Measurements from ENCODE around the gene CHRNA4. TPM values are rescaled to one million over a fixed set of nuclear protein-coding genes. Genes with fewer than 3 reads are reported as not detected.
"Not testable (repeated sequence)": the region's sequence is repeated elsewhere in the genome, so short reads cannot be mapped to it uniquely, and the experiment has no call there.

Gene CHRNA4
- total RNA-seq, 1 donor from 2014 or later, result 0.63 TPM

DNA sequence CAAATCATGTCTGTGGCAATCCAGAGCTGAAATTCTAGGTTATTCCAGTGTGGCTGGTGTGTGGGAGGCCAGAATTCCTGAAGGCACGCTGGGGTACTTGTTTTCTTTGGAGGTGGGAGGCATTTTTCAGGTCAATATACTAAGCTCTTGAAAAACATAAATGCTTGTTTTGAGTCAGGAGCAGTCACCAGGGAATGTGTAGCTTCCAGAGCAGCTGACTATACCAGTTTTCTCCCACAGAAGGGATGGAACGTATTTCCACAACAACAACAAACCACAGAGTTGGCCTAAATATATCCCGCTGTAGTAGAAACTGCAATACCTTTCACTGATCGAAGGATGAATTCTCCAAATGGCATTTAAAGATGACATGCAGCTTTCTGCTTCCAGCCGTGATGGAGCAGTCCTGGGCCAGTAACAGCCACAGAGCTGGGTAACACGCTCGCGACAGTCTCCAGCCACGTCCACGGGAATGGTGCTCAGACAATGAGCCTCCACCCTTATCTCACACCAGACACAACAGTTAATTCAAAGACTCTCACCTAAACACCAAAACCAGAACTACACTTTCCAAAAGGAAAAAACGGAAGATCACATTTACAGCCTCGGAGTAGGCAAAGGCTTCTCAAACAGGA, 23.2 kb downstream of the CHRNA4 start:
- TF ChIP-seq, protein P1, sequence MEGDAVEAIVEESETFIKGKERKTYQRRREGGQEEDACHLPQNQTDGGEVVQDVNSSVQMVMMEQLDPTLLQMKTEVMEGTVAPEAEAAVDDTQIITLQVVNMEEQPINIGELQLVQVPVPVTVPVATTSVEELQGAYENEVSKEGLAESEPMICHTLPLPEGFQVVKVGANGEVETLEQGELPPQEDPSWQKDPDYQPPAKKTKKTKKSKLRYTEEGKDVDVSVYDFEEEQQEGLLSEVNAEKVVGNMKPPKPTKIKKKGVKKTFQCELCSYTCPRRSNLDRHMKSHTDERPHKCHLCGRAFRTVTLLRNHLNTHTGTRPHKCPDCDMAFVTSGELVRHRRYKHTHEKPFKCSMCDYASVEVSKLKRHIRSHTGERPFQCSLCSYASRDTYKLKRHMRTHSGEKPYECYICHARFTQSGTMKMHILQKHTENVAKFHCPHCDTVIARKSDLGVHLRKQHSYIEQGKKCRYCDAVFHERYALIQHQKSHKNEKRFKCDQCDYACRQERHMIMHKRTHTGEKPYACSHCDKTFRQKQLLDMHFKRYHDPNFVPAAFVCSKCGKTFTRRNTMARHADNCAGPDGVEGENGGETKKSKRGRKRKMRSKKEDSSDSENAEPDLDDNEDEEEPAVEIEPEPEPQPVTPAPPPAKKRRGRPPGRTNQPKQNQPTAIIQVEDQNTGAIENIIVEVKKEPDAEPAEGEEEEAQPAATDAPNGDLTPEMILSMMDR (IDR thresholded peaks at IDR 0.05; ENCODE audit: unreplicated experiment), result no peak
- H3K27ac Mint-ChIP-seq, result no peak overlapping the region
- H3K4me1 Mint-ChIP-seq, result peaks cover 13% of the 10 kb centered on the region
- no peak overlapping the region for H3K4me3 Mint-ChIP-seq
- peaks cover 44% of the 10 kb centered on the region for H3K27me3 Mint-ChIP-seq (ENCODE audit: low read depth)
- H3K9me3 Mint-ChIP-seq, result no peaks in the 10 kb centered on the region
- no peaks in the 10 kb centered on the region for H3K36me3 Mint-ChIP-seq
- DNase-seq (ENCODE audit: low spot score in 2 of 2, unreplicated experiment in 2 of 2), result no peak

DNA sequence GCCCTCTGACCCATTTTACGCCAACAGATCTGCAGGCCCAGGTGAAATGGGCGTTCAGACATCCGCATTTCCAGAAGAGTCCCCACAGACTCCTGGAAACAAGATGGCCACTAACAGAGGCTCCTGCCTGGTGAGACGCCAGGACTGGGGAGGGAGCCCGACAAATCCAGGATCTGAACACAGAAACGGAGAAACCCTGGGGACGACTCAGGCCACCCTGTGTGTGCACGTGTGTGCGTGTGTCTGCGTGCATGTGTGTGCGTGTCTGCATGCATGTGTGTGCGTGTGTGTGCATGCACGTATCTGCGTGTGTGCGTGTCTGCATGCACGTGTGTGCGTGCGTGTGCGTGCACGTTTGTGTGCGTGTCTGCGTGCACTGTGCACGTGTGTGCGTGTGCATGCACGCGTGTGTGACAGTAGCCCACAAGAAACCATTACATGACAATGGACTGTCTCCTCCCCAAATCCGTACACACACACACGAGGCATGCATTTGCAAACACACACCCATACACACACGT, 24.9 kb downstream of the CHRNA4 start:
- no peak overlapping the region for H3K4me3 Mint-ChIP-seq
- H3K27ac Mint-ChIP-seq, result no peak overlapping the region
- DNase-seq (ENCODE audit: low spot score in 2 of 2, unreplicated experiment in 2 of 2), result no peak
- H3K36me3 Mint-ChIP-seq, result peaks cover 3% of the 10 kb centered on the region
- peaks cover 7% of the 10 kb centered on the region for H3K9me3 Mint-ChIP-seq
- peaks cover 13% of the 10 kb centered on the region for H3K4me1 Mint-ChIP-seq
- peaks cover 34% of the 10 kb centered on the region for H3K27me3 Mint-ChIP-seq (ENCODE audit: low read depth)
- TF ChIP-seq, protein P1 (IDR thresholded peaks at IDR 0.05; ENCODE audit: unreplicated experiment), result no peak

DNA sequence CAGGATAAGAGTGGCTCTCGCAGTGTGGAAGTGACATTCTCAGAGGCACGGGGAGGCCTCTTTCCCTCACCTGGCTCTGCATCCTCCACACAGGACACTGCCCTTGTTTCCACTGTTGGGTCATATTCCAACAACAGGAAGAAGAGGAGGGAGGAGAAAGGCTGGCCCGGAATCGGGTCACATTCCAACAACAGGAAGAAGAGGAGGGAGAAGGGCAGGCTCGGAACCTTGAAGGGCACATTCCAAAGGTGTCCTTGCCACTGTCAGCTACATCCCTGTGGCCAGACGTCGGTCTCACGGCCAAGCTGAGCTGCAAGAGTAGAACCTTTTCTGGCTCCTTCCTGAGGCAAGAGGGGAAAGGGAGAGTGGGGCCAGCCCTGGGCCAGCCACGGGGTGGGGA, 25.4 kb downstream of the CHRNA4 start:
- H3K36me3 Mint-ChIP-seq, result peaks cover 3% of the 10 kb centered on the region
- H3K27ac Mint-ChIP-seq, result no peak overlapping the region
- peaks cover 18% of the 10 kb centered on the region for H3K4me1 Mint-ChIP-seq
- no peak for DNase-seq (ENCODE audit: low spot score in 2 of 2, unreplicated experiment in 2 of 2)
- TF ChIP-seq, protein P1 (IDR thresholded peaks at IDR 0.05; ENCODE audit: unreplicated experiment), result no peak
- H3K9me3 Mint-ChIP-seq, result peaks cover 7% of the 10 kb centered on the region
- H3K27me3 Mint-ChIP-seq (ENCODE audit: low read depth), result peaks cover 29% of the 10 kb centered on the region
- no peak overlapping the region for H3K4me3 Mint-ChIP-seq

DNA sequence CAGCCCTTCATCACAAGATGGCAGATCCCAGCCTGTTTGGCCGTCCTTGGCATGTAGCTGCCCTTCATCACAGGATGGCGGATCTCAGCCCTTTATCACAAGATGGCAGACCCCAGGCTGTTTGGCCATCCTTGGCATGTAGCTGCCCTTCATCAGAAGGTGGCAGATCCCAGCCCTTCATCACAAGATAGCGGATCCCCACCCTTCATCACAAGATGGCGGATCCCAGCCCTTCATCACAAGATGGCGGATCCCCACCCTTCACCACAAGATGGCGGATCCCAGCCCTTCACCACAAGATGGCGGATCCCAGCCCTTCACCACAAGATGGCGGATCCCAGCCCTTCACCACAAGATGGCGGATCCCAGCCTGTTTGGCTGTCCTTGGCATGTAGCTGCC, 26.1 kb downstream of the CHRNA4 start:
- not testable (repeated sequence) for H3K36me3 Mint-ChIP-seq, H3K4me3 Mint-ChIP-seq

DNA sequence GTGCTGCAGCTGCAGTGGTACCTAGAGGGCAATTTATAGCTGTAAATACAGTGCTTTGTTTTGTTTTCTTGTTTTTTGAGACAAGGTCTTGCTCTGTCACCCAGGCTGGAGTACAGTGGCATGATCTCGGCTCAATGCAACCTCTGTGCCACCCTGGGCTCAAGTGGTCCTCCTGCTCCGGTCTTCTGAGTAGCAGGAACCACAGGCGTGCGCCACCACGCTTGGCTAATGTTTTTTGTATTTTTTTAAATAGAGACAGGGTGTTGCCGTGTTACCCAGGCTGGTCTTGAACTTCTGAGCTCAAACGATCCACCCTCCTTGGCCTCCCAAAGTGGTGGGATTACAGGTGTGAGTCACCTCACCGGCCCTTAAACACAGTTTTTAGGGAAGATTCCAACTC, 26.8 kb downstream of the CHRNA4 start:
- TF ChIP-seq, protein P1 (IDR thresholded peaks at IDR 0.05; ENCODE audit: unreplicated experiment), result no peak
- no peak overlapping the region for H3K4me3 Mint-ChIP-seq
- peaks cover 20% of the 10 kb centered on the region for H3K4me1 Mint-ChIP-seq
- no peak overlapping the region for H3K27ac Mint-ChIP-seq
- H3K9me3 Mint-ChIP-seq, result peaks cover 7% of the 10 kb centered on the region
- H3K36me3 Mint-ChIP-seq, result peaks cover 3% of the 10 kb centered on the region
- DNase-seq (ENCODE audit: low spot score in 2 of 2, unreplicated experiment in 2 of 2), result no peak
- peaks cover 27% of the 10 kb centered on the region for H3K27me3 Mint-ChIP-seq (ENCODE audit: low read depth)

More for the DNA sequence above, 26.1 kb downstream of the CHRNA4 start:
- Mint-ChIP-seq H3K27me3 (ENCODE audit: low read depth) (peaks cover 28% of the 10 kb centered on the region), H3K4me1 (peaks cover 20% of the 10 kb centered on the region)
- not testable (repeated sequence) for DNase-seq (ENCODE audit: low spot score in 2 of 2, unreplicated experiment in 2 of 2); H3K27ac Mint-ChIP-seq; H3K9me3 Mint-ChIP-seq

DNA sequence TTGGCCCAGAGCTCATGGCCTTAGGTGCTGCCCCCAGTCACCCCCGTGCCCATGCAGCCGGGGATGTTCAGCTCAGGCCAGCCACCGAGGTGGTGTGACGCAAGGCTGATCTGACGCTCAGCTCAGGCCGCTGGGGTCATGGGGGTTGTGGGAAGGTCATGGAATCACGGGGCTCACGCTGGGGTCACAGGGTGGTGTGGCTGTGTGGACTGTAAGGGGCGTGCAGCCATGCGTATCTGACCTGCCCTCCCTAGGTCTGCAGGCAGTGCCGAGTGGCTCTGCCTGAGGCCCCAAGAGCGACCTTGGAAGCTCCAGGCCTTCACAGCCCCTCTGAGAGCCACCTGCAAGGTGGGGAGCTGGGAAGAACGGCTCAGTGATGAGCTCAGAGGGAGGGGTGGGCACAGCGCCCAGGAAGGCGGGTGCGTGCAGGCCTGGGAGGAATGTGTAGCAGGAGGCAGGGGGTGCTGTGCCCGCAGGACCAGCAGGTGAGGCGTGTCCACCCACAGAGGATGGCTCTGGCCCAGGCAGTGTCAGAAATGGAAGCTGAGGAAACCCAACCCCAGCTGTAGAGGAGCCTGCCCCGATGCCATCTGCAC, 27.8 kb downstream of the CHRNA4 start:
- Mint-ChIP-seq H3K27me3 (ENCODE audit: low read depth) (peaks cover 18% of the 10 kb centered on the region), H3K4me3 (no peak overlapping the region), H3K36me3 (peaks cover 3% of the 10 kb centered on the region), H3K4me1 (peaks cover 19% of the 10 kb centered on the region), H3K27ac (no peak overlapping the region), H3K9me3 (peaks cover 7% of the 10 kb centered on the region)
- DNase-seq (ENCODE audit: low spot score in 2 of 2, unreplicated experiment in 2 of 2), result no peak
- TF ChIP-seq, protein P1 (IDR thresholded peaks at IDR 0.05; ENCODE audit: unreplicated experiment), result no peak

Measured in mesothelial cell of epicardium (in vitro differentiated cells).